Measurements from ENCODE around the gene BNIP5. TPM values are rescaled to one million over a fixed set of nuclear protein-coding genes. Genes with fewer than 3 reads are reported as not detected.

BNIP5 gene
- total RNA-seq, 1 experiment from 2014 or later: not detected

DNA sequence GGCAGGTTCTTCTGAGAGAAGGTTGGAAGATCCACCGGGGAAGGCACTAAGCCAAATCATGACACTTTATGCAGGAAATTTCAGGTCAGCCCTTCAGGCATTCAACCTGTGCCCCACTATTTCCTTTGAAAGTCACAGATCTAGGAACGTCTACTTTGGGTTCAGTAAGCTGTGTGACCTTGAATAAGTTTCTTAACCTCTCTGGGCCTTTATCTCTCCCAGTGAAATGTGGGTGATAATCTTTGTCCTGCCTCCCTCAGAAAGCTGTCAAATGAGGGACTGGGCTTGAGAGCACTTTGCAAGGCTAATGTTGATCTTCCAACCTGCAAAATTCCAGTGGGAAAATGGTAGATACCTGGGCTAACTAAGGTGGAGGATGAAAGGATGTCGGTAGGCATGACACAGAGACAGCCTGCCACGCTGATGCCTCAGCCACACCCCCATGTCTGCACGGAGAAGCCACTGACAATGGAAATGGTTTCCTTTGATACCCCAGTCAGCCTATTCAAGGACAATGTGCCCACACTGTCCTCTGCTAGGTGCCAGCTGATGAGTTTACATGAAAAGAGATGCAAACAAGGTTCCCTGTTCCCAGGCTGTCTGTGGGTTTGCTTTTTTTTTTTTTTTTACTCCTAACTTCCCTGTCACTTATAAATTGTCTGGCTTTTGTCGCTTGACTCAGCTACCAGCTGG is 9.3 kb downstream of the BNIP5 start:
- H3K27me3 Mint-ChIP-seq (ENCODE audit: low read depth): no peaks in the 10 kb centered on the region; the same call in 1 of the 2 replicates
- H3K27ac Mint-ChIP-seq: no peak overlapping the region
- CTCF ChIA-PET: interaction anchor here (0.7 to 4.9 kb wide), 4 partner anchors 13 to 188 kb away, joined by 3 to 43 read pairs (median 14); no protein-coding TSS in a partner anchor
- H3K9me3 Mint-ChIP-seq: no peaks in the 10 kb centered on the region
- H3K4me3 Mint-ChIP-seq: no peak overlapping the region
- TF ChIP-seq GTF2I (CRISPR knock-in tag; conservative IDR thresholded peaks at IDR 0.05) (0 out of 2 replicates have a peak, but pooled peaks have one; percentile 57), CREM (CRISPR knock-in tag; IDR thresholded peaks at IDR 0.05) (no peak), ESRRA (CRISPR knock-in tag; IDR thresholded peaks at IDR 0.05; ENCODE audit: borderline replicate concordance) (no peak), NFYB (CRISPR knock-in tag; conservative IDR thresholded peaks at IDR 0.05; ENCODE audit: low read depth) (no peak), USF2 (CRISPR knock-in tag; IDR thresholded peaks at IDR 0.05) (no peak)
- no peaks in the 10 kb centered on the region for H3K36me3 Mint-ChIP-seq
- peaks cover 21% of the 10 kb centered on the region for H3K4me1 Mint-ChIP-seq
- ATAC-seq (no peak; the same call in 1 of the 2 replicates), DNase-seq (ENCODE audit: low spot score) (no peak)
- POLR2A ChIA-PET: no interaction called here

DNA sequence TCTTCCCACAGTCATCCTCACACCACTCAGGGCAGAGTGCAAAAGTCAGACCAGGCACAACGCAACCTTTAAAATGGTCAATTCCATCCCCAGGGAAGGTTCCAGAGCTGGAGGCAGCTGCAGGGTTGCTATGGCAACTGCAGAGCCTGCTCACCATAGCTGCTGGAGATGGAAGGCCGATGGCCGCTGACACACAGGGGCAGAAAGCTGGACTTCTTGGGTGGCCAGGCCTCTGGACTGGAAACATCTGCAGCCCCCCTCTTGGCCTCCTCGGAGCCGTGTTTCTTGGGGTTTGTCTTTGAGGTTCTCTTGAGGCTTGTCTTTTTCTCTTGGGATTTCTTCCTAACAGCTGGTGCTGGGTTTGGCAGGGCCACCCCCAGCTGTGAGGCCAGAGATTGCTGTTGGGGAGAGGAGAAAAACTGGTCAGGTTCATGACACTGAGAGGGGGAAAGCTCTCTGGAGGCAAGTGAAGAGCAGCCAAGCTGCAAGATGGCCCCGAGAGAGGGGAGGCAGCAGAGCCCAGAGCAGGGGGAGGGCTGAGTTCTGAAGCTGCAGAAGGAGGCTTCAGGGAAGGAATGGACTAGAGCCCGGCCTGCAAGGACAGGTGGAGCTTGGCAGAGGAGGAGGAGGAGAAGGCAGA is 10.2 kb downstream of the BNIP5 start:
- DNase-seq (ENCODE audit: low spot score) (no peak), ATAC-seq (no peak)
- Mint-ChIP-seq H3K36me3 (no peaks in the 10 kb centered on the region), H3K27me3 (ENCODE audit: low read depth) (no peaks in the 10 kb centered on the region), H3K4me1 (peaks cover 21% of the 10 kb centered on the region), H3K9me3 (no peaks in the 10 kb centered on the region), H3K27ac (no peak overlapping the region), H3K4me3 (no peak overlapping the region)
- TF ChIP-seq ZNF425 (CRISPR knock-in tag; conservative IDR thresholded peaks at IDR 0.05) (no peak), JAZF1 (CRISPR knock-in tag; IDR thresholded peaks at IDR 0.05) (no peak), ARID4B (CRISPR knock-in tag; IDR thresholded peaks at IDR 0.05; ENCODE audit: borderline replicate concordance) (no peak), USF2 (CRISPR knock-in tag; IDR thresholded peaks at IDR 0.05) (no peak), ZNF281 (CRISPR knock-in tag; IDR thresholded peaks at IDR 0.05) (no peak), TCF7 (CRISPR knock-in tag; IDR thresholded peaks at IDR 0.05; ENCODE audit: low read depth) (no peak)
- ChIA-PET POLR2A (interaction anchor here (0.5 kb wide), 1 partner anchor 11 kb away, joined by 6 read pairs; no protein-coding TSS in a partner anchor), CTCF (interaction anchor here (0.7 to 4.9 kb wide), 3 partner anchors 14 to 187 kb away, joined by 3 to 43 read pairs (median 24); no protein-coding TSS in a partner anchor)
